HG03442 (cell line): Measurements from ENCODE around the gene TMEM151A.
A peak's percentile ranks its signal among the peaks of the same experiment; 100 is the strongest.

ENCODE experiments used
- ATAC-seq: cut with Tn5 transposase; IDR thresholded peaks from one replicate; pipeline ENCODE4 v1.9.1; 2021; ENCODE audit warnings: mild to moderate bottlenecking, moderate library complexity; ENCODE audit not compliant: unreplicated experiment

The TMEM151A gene

DNA sequence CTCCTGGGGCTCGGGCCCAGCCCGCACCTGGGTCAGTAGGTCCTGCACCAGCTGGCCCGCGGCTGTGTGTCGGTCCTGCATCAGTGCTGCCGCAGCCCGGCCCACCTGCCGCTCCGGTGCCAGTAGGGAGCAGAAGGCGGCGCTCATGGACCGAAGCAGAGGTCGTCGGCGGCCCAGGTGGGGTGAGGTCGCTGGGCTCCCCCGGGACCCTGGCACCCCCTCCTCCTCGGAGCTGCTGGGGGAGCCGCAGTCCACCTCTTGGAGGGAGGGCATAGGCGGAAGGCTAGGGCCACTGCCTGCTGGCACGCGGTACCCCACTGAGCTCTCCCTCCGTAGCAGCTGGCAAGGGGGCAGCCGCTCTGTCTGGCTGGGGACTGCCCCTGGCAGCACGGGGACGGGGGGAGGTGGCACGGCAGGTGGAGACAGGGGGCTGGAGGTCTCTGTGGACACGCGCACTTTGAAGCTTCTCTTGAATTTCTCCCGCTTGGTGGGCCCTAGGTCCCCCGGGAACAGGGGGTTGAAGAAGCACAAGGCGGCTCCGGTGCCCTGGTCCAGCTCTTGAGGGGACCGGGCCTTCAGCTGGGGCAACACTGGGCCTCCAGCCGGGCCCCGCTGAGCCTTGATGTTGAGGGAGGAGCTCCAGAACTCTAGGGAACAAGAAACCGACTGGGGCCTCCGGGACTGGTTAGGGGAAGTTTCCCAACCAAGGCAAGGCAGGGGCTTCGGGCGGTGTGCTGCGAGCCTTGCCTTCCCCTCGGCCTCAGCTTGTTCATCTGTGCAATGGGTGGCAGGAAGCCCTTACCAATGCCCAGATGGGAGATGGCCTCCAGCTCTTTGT, 43.1 kb downstream of the TMEM151A start:
- ATAC-seq = no peak

- no peak for ATAC-seq
Observed at GRCh38 chr11:66335531-66336233, 44.0 kb downstream of the TMEM151A start.

DNA sequence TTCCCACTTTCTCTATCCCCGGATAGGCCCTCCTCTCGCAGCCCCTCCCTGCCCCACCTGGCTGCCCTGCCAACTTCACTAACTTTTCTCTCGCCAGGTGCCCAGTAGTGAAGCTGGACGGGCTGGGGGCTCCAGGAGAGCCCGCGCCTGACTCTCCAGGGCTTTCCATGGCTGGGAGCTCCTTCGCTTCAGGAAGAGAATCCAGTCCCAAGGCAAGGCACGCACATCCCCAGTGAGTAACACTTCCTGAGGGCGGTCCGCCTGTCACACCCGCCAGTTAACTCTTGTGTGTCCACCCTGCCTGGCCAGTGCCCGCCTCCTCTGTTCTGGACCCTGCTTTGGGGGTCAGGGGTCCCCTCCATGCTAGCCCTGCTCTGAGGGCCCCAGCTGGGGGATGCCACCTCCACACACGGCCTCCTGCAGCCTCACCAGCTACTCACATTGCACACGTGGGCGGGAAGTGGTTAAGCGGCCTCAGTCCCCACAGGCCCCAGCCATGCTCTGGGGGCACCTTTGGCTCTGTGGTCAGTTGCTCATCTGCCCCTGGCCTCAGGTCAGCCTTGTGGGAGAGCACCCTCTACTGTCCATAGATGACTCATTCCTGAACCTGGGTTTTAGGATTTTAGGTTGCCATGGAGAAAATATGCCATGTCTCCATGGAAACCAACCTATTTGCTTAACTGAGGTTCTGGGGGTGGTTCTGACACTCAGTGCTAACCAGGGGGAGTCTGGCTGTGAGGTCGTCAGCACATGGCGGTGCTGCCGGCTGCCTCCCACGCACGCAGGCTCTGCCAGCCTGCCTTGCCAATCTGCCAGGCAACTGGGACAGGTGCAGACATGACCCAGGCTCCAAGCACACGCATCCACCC, 44.8 kb downstream of the TMEM151A start, which contains the start of gene RIN1:
TSS of gene RIN1 (minus strand) at position 201 of the 869 bp plus-strand sequence. CDS start at position 169, 32 bp downstream.
- peak; percentile 76 for ATAC-seq

DNA sequence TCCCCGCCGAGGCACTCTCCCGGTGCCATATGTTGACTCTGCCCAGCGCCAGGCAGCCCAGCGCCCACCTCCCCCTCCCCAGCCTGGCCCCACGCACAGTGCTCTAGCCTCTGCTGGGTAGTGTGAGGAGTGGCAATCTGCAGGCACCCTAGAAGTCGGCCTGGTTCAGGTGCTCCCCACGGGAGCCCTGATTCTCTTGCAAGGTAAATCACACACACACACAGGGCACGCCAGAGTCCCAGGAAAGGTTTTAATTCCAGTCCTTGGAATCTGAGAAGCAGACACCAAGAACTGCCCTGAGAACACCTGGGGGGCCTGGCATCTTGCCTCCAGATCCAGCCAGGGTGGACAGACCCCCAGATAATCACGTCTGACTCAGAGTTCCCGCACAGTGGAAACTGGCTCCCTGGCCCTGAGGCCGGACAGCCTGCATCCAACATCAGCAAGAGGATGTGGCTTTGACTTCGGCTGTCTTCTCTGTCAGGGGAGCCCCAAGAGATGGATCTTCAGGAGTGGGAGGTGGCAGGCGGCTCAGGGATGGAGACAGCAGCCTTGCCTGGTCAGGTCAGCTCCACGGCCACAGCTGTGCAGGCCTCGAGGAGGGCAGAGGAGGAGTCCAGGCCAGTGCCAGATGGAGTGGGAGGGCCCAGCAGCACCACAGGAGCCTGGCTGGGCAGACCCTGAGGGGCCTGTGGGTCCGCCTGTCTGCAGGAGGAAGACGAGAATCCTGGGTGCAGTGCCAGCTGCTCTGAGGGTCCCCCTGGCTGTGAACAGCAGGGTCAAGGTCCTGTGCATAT, 45.6 kb downstream of the TMEM151A start:
- no peak for ATAC-seq

DNA sequence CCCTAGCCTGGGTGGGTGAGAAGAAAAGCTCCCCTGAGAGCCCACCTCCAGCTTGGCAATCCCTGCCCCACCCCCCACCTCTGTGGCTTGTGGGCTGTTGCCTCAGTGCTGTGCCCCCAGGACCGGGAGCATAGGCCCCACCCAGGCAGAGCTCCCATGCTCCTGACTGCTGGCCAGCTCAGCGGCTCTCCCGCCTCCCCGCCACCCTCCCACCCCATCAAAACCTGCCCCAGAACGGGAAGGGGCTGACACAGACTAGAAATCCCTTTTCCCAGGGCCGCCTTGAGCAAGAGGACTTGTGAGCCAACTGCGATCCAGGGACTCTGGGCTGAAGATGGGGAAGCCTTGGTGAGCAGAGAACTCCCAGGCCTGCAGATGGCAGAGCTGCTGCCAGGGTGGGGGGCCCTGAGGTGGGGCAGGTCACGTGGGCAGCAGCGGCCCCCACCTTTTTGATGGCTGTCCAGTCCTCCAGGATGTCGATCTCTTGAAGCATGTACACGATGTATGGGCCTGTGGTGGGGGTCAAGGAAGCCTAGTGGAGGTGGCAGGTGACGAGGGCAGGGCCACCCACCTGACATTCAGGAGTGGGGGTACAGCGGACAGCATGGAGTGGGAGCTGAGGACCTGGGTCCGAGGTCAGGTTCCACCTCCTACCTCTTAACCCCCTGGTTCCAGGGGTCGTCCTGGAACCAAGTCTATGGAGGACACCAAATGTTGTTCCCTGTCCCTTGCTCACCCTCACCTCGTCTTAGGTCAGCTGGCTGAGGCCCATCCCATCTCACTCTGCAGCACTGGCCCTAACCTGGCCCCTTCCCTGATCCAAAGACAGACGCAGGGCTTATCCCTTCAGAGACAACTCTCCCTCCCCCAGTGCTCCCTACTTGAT, 46.8 kb downstream of the TMEM151A start:
- ATAC-seq = no peak

DNA sequence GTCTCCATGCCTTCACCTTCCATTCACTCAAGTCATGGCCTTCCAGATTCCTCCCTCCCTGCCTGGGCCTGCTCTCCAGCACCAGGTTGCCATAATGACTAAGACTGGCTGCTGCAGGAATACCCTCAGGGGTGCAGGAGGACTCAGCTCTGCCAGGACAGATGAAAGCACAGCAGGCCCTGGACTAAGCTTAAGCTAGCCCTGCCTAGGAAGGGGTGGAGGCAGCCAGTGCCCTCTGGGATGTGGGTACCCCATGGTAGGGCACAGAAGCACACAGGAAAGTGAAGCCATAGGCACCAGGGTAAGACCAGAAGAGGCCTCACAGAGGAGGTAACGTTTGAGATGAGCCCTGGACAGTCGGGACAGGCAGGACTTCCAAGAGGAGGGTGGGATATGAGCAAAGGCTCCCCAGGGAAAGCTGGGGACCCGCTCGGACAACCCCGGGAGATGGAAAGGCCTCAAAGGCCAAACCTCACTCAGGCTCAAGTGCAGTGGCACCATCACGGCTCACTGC, 47.5 kb downstream of the TMEM151A start:
- no peak for ATAC-seq

DNA sequence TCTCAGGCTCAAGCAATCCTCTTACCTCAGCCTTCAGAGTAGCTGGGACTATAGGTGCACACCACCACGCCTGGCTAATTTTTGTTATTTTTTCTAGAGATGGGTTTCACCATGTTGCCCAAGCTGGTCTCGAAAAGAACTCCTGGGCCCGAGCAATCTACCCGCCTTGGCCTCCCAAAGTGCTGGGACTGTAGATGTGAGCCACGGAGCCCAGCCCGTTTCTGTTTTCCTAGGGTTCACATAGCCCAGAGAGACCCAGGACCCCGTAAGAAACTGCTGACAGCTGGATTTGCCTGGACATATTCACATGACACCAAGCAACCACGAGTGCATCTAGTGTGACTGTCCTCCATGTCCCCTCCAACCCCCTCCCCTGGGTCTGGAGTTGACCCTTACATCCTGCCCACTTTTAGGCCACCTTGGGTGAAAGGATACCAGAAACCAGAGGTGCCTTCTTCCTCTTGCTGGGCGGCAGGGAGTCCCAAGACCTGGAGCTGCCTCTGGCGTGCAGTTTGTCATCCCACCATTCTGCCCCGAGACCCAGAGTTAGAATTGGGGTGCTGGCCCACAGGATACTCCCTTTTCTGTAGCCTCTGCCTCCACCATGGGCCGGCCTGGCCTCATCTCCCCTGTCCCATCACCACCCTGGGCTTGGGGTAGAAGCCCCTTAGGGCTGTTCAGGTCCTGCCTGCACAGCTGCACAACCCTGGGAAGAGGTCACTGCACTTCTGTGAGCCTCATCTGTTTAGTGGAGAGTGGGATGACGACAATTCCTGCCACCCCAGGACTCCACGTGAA, 48.2 kb downstream of the TMEM151A start:
- no peak for ATAC-seq

GRCh38 chr11:66340596-66341501, 49.2 kb downstream of the TMEM151A start:
- ATAC-seq = no peak

DNA sequence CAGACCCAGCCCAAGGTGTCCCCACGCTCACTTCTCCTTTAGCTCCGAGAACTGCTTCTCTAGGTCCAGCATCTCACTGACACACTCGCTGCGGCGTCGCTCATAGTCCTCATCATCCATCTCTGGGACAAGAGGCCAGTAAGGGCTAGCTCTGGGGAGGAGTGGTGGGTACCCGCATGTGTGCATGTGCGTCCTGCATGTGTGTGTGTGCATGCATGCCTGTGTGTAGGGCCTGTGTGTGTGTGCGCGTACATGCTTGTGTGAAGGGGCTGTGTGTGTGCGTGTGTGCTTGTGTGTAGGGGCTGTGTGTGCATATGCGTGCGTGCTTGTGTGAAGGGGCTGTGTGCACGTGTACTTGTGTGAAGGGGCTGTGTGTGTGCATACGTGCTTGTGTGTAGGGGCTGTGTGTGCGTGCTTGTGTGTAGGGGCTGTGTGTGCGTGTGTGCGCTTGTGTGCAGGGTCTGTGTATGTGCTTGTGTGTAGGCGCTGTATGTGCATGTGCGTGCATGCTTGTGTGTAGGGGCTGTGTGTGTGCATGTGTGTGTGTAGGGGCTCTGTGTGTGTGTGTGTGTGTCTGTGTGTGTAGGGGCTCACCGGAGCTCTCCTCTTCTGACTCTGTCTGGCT, 49.9 kb downstream of the TMEM151A start:
- ATAC-seq = no peak

DNA sequence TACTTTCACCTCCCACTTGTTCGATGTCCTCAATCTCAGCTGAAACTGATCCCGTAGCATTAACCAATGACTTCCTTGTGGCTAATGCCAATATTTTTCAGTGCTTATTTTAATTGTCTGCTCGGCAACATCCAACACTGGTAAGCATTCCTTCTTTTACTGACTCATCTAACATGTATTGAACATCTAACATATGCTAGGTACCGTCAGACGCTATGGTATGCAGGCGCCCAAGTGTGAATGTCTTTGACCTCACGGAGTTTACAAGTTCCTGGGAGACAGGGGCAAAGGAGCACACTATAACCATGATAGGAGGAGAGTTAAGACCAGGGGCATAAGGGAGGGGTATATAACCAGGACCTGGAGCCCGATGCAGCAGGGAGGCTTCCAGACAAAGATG, 51.5 kb downstream of the TMEM151A start:
- no peak for ATAC-seq

DNA sequence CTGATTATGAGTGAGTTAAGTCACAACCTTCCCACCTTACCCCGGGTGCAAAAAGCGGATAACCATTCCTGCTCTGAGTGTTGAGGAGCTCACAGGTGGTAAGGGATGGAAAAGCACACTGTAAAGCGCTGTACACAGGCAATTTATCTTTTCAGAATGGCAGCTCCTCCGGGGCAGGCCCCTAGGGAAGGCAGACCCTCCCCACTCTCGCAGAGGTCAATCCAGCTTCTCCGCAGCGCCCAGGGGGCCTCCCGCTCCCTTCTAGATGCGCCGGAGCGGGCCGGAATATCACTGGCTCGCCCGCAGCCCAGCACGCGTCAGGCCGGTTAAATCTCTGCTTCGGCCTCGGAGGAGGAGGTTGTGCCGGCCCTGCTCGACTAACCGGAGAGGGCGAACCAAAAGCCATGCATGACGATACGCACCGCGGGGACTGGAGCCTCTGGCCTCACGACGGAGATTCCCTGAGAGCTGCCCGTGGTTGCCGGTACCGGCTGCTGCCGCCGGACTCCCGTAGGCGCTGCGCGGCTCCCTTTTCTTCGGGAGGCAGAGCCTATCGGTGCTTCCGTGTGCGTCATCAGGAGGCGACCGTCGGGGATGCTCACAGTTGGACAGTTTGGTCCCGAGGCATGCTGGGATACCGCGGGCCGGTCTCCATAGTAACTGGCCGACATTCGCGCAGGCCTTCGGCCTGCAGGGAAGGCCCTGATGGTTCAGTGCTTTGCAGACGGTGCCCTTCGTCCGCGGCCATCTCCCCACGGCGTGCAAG, 53.0 kb downstream of the TMEM151A start, which contains the start of gene BRMS1:
TSS of gene BRMS1 (minus strand) at position 555 of the 766 bp plus-strand sequence. CDS start 2,870 bp downstream, outside the sequence.
- peak; percentile 67 for ATAC-seq

DNA sequence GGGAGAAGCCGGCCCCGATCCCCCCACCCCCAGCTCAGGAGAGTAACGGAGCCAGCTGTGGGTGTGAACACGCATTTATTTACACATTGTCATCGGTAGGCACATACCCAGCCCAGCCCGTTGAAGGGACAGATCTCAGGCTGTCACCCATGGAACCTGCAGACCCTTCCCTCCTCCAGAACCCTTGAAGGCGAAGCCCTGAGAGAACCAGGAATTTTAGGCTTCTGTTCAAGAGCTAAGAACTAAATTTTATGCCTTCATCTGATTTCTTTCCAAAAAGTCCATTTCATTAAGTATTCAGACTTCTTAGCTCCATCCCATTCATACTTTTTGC, 53.6 kb downstream of the TMEM151A start:
- peak; percentile 0 for ATAC-seq
